ENCODE measurements around the gene ING5.

ING5 gene

GRCh38 chr2:241720099-241720498 is 18.3 kb downstream of the ING5 start:
- Histone ChIP-seq H2BK5ac (ENCODE audit: low read length) (no peak overlapping the region), H3K79me2 (ENCODE audit: control insufficient read depth, insufficient read depth, low read length) (no peaks in the 10 kb centered on the region), H2AK5ac (ENCODE audit: low read length) (no peak overlapping the region), H3K36me3 (ENCODE audit: control insufficient read depth, insufficient read depth, low read length) (peaks cover 28% of the 10 kb centered on the region), H2BK15ac (replicated peaks; ENCODE audit: low read depth) (no peak overlapping the region), H3K27me3 (ENCODE audit: insufficient read depth, low read length, poor library complexity) (no peaks in the 10 kb centered on the region), H3K9ac (ENCODE audit: low read length) (no peak overlapping the region), H2BK120ac (ENCODE audit: low read depth, low read length) (no peak overlapping the region), H3K4me1 (ENCODE audit: control insufficient read depth, low read depth, low read length) (no peaks in the 10 kb centered on the region), H3K18ac (ENCODE audit: low read length) (no peak overlapping the region), H3K79me1 (ENCODE audit: low read length) (no peaks in the 10 kb centered on the region), H3K4ac (ENCODE audit: low read depth, low read length) (no peak overlapping the region), H3K23ac (ENCODE audit: low read length) (no peak overlapping the region), H4K8ac (ENCODE audit: low read depth, low read length) (no peak overlapping the region), H4K5ac (ENCODE audit: low read length) (no peak overlapping the region), H3K56ac (ENCODE audit: low read length) (no peak overlapping the region), H3K4me3 (ENCODE audit: low read length) (no peak overlapping the region), H3K4me2 (ENCODE audit: low read length) (no peak overlapping the region), H3K27ac (ENCODE audit: low read depth, low read length) (no peak overlapping the region)
- WGBS (ENCODE audit: extremely low coverage, insufficient coverage, low lambda C conversion rate): no CpG with 5 or more reads among the region's 19 CpGs
- no peak for DNase-seq

- H3K23ac ChIP-seq (ENCODE audit: low read length): no peak overlapping the region
- no CpG with 5 or more reads among the region's 15 CpGs for WGBS (ENCODE audit: extremely low coverage, insufficient coverage, low lambda C conversion rate)
- H4K8ac ChIP-seq (ENCODE audit: low read depth, low read length): no peak overlapping the region
- no peak overlapping the region for H2BK15ac ChIP-seq (replicated peaks; ENCODE audit: low read depth)
- H3K27me3 ChIP-seq (ENCODE audit: insufficient read depth, low read length, poor library complexity): no peaks in the 10 kb centered on the region
- no peaks in the 10 kb centered on the region for H3K79me2 ChIP-seq (ENCODE audit: control insufficient read depth, insufficient read depth, low read length)
- no peak overlapping the region for H2AK5ac ChIP-seq (ENCODE audit: low read length)
- no peak overlapping the region for H3K56ac ChIP-seq (ENCODE audit: low read length)
- no peak overlapping the region for H3K18ac ChIP-seq (ENCODE audit: low read length)
- no peak overlapping the region for H3K4ac ChIP-seq (ENCODE audit: low read depth, low read length)
- H3K9ac ChIP-seq (ENCODE audit: low read length): no peak overlapping the region
- no peak overlapping the region for H3K4me3 ChIP-seq (ENCODE audit: low read length)
- H2BK5ac ChIP-seq (ENCODE audit: low read length): no peak overlapping the region
- H3K36me3 ChIP-seq (ENCODE audit: control insufficient read depth, insufficient read depth, low read length): peaks cover 28% of the 10 kb centered on the region
- no peak overlapping the region for H2BK120ac ChIP-seq (ENCODE audit: low read depth, low read length)
- no peaks in the 10 kb centered on the region for H3K4me1 ChIP-seq (ENCODE audit: control insufficient read depth, low read depth, low read length)
- no peaks in the 10 kb centered on the region for H3K79me1 ChIP-seq (ENCODE audit: low read length)
- no peak for DNase-seq
- H3K27ac ChIP-seq (ENCODE audit: low read depth, low read length): no peak overlapping the region
- no peak overlapping the region for H3K4me2 ChIP-seq (ENCODE audit: low read length)
- no peak overlapping the region for H4K5ac ChIP-seq (ENCODE audit: low read length)
Measured at GRCh38 chr2:241720560-241720959, 18.7 kb downstream of the ING5 start.

- Histone ChIP-seq H3K27ac (ENCODE audit: low read depth, low read length) (no peak overlapping the region), H2BK120ac (ENCODE audit: low read depth, low read length) (no peak overlapping the region), H3K36me3 (ENCODE audit: control insufficient read depth, insufficient read depth, low read length) (peaks cover 26% of the 10 kb centered on the region), H3K4ac (ENCODE audit: low read depth, low read length) (no peak overlapping the region), H3K9ac (ENCODE audit: low read length) (no peak overlapping the region), H3K4me2 (ENCODE audit: low read length) (no peak overlapping the region), H3K23ac (ENCODE audit: low read length) (no peak overlapping the region), H3K79me2 (ENCODE audit: control insufficient read depth, insufficient read depth, low read length) (no peaks in the 10 kb centered on the region), H2BK15ac (replicated peaks; ENCODE audit: low read depth) (no peak overlapping the region), H3K4me3 (ENCODE audit: low read length) (no peak overlapping the region), H4K8ac (ENCODE audit: low read depth, low read length) (no peak overlapping the region), H3K79me1 (ENCODE audit: low read length) (no peaks in the 10 kb centered on the region), H2AK5ac (ENCODE audit: low read length) (no peak overlapping the region), H3K18ac (ENCODE audit: low read length) (no peak overlapping the region), H3K56ac (ENCODE audit: low read length) (no peak overlapping the region), H3K27me3 (ENCODE audit: insufficient read depth, low read length, poor library complexity) (no peaks in the 10 kb centered on the region), H3K4me1 (ENCODE audit: control insufficient read depth, low read depth, low read length) (no peaks in the 10 kb centered on the region), H2BK5ac (ENCODE audit: low read length) (no peak overlapping the region), H4K5ac (ENCODE audit: low read length) (no peak overlapping the region)
- DNase-seq: no peak
- no CpG with 5 or more reads among the region's 12 CpGs for WGBS (ENCODE audit: extremely low coverage, insufficient coverage, low lambda C conversion rate)
Measured at GRCh38 chr2:241721852-241722251, 20.0 kb downstream of the ING5 start.

- Histone ChIP-seq H3K4ac (ENCODE audit: low read depth, low read length) (no peak overlapping the region), H3K79me1 (ENCODE audit: low read length) (no peaks in the 10 kb centered on the region), H3K4me2 (ENCODE audit: low read length) (no peak overlapping the region), H3K56ac (ENCODE audit: low read length) (no peak overlapping the region), H4K5ac (ENCODE audit: low read length) (no peak overlapping the region), H3K4me1 (ENCODE audit: control insufficient read depth, low read depth, low read length) (no peaks in the 10 kb centered on the region), H2AK5ac (ENCODE audit: low read length) (no peak overlapping the region), H2BK5ac (ENCODE audit: low read length) (no peak overlapping the region), H3K23ac (ENCODE audit: low read length) (no peak overlapping the region), H4K8ac (ENCODE audit: low read depth, low read length) (no peak overlapping the region), H3K4me3 (ENCODE audit: low read length) (peak overlapping the region; percentile 2), H3K9ac (ENCODE audit: low read length) (no peak overlapping the region), H2BK15ac (replicated peaks; ENCODE audit: low read depth) (no peak overlapping the region), H2BK120ac (ENCODE audit: low read depth, low read length) (no peak overlapping the region), H3K27me3 (ENCODE audit: insufficient read depth, low read length, poor library complexity) (no peaks in the 10 kb centered on the region), H3K79me2 (ENCODE audit: control insufficient read depth, insufficient read depth, low read length) (no peaks in the 10 kb centered on the region), H3K18ac (ENCODE audit: low read length) (no peak overlapping the region), H3K36me3 (ENCODE audit: control insufficient read depth, insufficient read depth, low read length) (peaks cover 26% of the 10 kb centered on the region), H3K27ac (ENCODE audit: low read depth, low read length) (no peak overlapping the region)
- WGBS (ENCODE audit: extremely low coverage, insufficient coverage, low lambda C conversion rate): no CpG with 5 or more reads among the region's 21 CpGs
- DNase-seq: no peak
Measured at GRCh38 chr2:241722896-241723454, 21.1 kb downstream of the ING5 start.

GRCh38 chr2:241724259-241724974 is 22.6 kb downstream of the ING5 start:
- Histone ChIP-seq H3K4me3 (ENCODE audit: low read length) (no peak overlapping the region), H3K4me2 (ENCODE audit: low read length) (no peak overlapping the region), H3K56ac (ENCODE audit: low read length) (no peak overlapping the region), H3K27me3 (ENCODE audit: insufficient read depth, low read length, poor library complexity) (no peaks in the 10 kb centered on the region), H3K23ac (ENCODE audit: low read length) (no peak overlapping the region), H3K79me2 (ENCODE audit: control insufficient read depth, insufficient read depth, low read length) (no peaks in the 10 kb centered on the region), H2AK5ac (ENCODE audit: low read length) (no peak overlapping the region), H3K4me1 (ENCODE audit: control insufficient read depth, low read depth, low read length) (no peaks in the 10 kb centered on the region), H3K18ac (ENCODE audit: low read length) (no peak overlapping the region), H2BK15ac (replicated peaks; ENCODE audit: low read depth) (no peak overlapping the region), H3K79me1 (ENCODE audit: low read length) (no peaks in the 10 kb centered on the region), H4K5ac (ENCODE audit: low read length) (no peak overlapping the region), H3K4ac (ENCODE audit: low read depth, low read length) (no peak overlapping the region), H3K27ac (ENCODE audit: low read depth, low read length) (no peak overlapping the region), H4K8ac (ENCODE audit: low read depth, low read length) (no peak overlapping the region), H2BK120ac (ENCODE audit: low read depth, low read length) (no peak overlapping the region), H2BK5ac (ENCODE audit: low read length) (no peak overlapping the region), H3K9ac (ENCODE audit: low read length) (no peak overlapping the region), H3K36me3 (ENCODE audit: control insufficient read depth, insufficient read depth, low read length) (peaks cover 26% of the 10 kb centered on the region)
- peak; percentile 42 for DNase-seq
- no CpG with 5 or more reads among the region's 41 CpGs for WGBS (ENCODE audit: extremely low coverage, insufficient coverage, low lambda C conversion rate)
